ENCODE data around the gene AURKA.

GRCh38 chr20:56426926-56427325, 34.9 kb upstream of the AURKA start:
- no peak for TF ChIP-seq GATA2 (IDR thresholded peaks at IDR 0.05; ENCODE audit: low read depth, low read length)
- no peak for TF ChIP-seq GATA3 (IDR thresholded peaks at IDR 0.05; ENCODE audit: low read depth, low read length)
